GM23248 (cell line): Measurements from ENCODE around the gene MON1A. TPM values are rescaled to one million over a fixed set of nuclear protein-coding genes. Genes with fewer than 3 reads are reported as not detected.
"Not testable (repeated sequence)": the region's sequence is repeated elsewhere in the genome, so short reads cannot be mapped to it uniquely, and the experiment has no call there.

Experiments
- DNase-seq: peaks from one replicate; pipeline ENCODE4 v3.0.0-alpha.2; 2015
- H2AFZ ChIP-seq: fragments of 200-600 bp; sonication (generic); 2 replicates; pipeline ENCODE4 v1.6.1; 2016; ENCODE audit warnings: antibody characterized with exemption
- H3F3A ChIP-seq: fragments of 200-600 bp; sonication (generic); 2 replicates; pipeline ENCODE4 v1.6.1; 2016; ENCODE audit warnings: mild to moderate bottlenecking, antibody characterized with exemption, mixed run types; ENCODE audit not compliant: insufficient read depth
- H3K27ac ChIP-seq: fragments of 200-600 bp; sonication (generic); 2 replicates; pipeline ENCODE4 v1.5.1; 2016; ENCODE audit warnings: mild to moderate bottlenecking
- H3K27me3 ChIP-seq: fragments of 200-600 bp; sonication (generic); replicated peaks from 2 replicates; pipeline ENCODE4 v1.6.1; 2016; ENCODE audit warnings: mild to moderate bottlenecking; ENCODE audit not compliant: insufficient read depth
- H3K36me3 ChIP-seq: fragments of 200-600 bp; sonication (generic); 2 replicates; pipeline ENCODE4 v1.6.1; 2016; ENCODE audit warnings: low read depth, mild to moderate bottlenecking
- H3K4me1 ChIP-seq: fragments of 200-600 bp; sonication (generic); 2 replicates; pipeline ENCODE4 v1.6.1; 2016; ENCODE audit warnings: mild to moderate bottlenecking; ENCODE audit not compliant: insufficient read depth
- H3K4me2 ChIP-seq: fragments of 200-600 bp; sonication (generic); one replicate; pipeline ENCODE4 v1.6.1; 2016; ENCODE audit warnings: mild to moderate bottlenecking; ENCODE audit not compliant: unreplicated experiment
- H3K4me3 ChIP-seq: fragments of 200-600 bp; sonication (generic); 2 replicates; pipeline ENCODE4 v1.5.1; 2016; ENCODE audit warnings: mild to moderate bottlenecking
- H3K79me2 ChIP-seq: fragments of 200-600 bp; sonication (generic); 2 replicates; pipeline ENCODE4 v1.6.1; 2016; ENCODE audit warnings: mild to moderate bottlenecking; ENCODE audit not compliant: insufficient read depth
- H3K9ac ChIP-seq: fragments of 200-600 bp; sonication (generic); 2 replicates; pipeline ENCODE4 v1.6.1; 2016; ENCODE audit warnings: mild to moderate bottlenecking
- H3K9me2 ChIP-seq: fragments of 200-600 bp; sonication (generic); 2 replicates; pipeline ENCODE4 v1.6.1; 2016; ENCODE audit warnings: mixed run types, mild to moderate bottlenecking, moderate library complexity; ENCODE audit not compliant: insufficient read depth
- H3K9me3 ChIP-seq: fragments of 200-600 bp; sonication (generic); one replicate; pipeline ENCODE4 v1.6.1; 2017; ENCODE audit warnings: low read depth
- H4K20me1 ChIP-seq: fragments of 200-600 bp; sonication (generic); 2 replicates; pipeline ENCODE4 v1.6.0; 2016; ENCODE audit not compliant: insufficient read depth
- EZH2 ChIP-seq: fragments of 200-600 bp; sonication (generic); IDR thresholded peaks from 2 replicates; pipeline ENCODE4 v1.6.1; 2018; ENCODE audit warnings: antibody characterized with exemption, mild to moderate bottlenecking; ENCODE audit not compliant: insufficient read depth, poor library complexity, severe bottlenecking
- EZH2phosphoT487 ChIP-seq: fragments of 200-600 bp; sonication (generic); IDR thresholded peaks from 2 replicates; pipeline ENCODE4 v1.6.1; 2018; ENCODE audit warnings: antibody characterized with exemption, moderate library complexity, mild to moderate bottlenecking, low read depth; ENCODE audit not compliant: insufficient read depth
- WGBS, 2 experiments: methylation state at CpG; one replicate each; pipeline ENCODE4 v1.1.6; 2015 to 2017; ENCODE audit warnings: low lambda C conversion rate in 2 of 2, low coverage in 1 of 2; ENCODE audit errors: missing lambda C conversion rate in 2 of 2; 5-methylcytosine and 5-hydroxymethylcytosine counted together
- in situ Hi-C: fragments of 300-500 bp; cut with MboI; formaldehyde crosslinking; loops from 2 replicates; pipeline ENCODE4 v1.15.0; 2020
- polyA plus RNA-seq: library from polyadenylated mRNA; unstranded; fragments of >200 nt; fragmentation: Nextera tagmentation; extraction: Ambion mirVana; gene quantifications from 2 replicates; pipeline ENCODE4 v1.2.1, GENCODE V29; 2016
- total RNA-seq: library from RNA; depleted of rRNA; stranded (reverse); fragments of >200 nt; shearing (Covaris generic); gene quantifications from 2 replicates; pipeline ENCODE4 v1.2.3, GENCODE V29; 2014

The MON1A gene
- total and polyA plus RNA-seq, 2 experiments from 2014 or later = 13.6 to 15.0 TPM

DNA sequence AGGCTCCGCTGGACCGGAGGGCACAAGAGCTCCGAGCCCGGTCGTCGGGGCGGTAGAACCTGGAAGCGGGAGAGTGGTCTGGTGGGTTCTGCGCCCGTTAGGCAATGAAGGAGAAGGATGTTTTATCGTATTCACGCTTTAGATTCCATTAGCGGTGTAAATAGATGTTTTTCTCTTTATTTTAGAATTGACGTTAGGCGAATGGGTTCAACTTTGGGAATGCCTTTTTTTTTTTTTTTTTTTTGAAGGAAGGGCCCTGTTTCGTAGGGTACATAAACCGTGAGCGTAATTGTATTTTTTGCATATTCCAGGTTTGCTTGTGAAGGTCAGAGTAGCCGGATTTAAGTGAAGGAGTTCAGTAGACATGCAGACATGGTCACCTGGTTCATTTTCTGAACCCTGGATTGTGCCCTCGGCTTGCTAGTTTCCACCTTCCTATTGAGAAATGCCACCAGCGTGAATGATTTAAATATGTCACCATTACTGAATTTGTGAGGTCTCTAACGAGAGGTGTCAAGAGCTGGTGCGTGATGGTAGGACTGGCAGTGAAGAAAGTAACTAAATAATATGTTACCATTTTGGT is 11.1 kb upstream of the MON1A start:
- no peaks in the 10 kb centered on the region for H3K36me3 ChIP-seq
- WGBS, 2 experiments = 5% methylated on average over 23 of the region's 23 CpGs
- peak overlapping the region; percentile 80 for H2AFZ ChIP-seq
- no peaks in the 10 kb centered on the region for H3K27me3 ChIP-seq
- H3K4me2 ChIP-seq = peak overlapping the region; percentile 87
- no peaks in the 10 kb centered on the region for H4K20me1 ChIP-seq
- H3K9me3 ChIP-seq = no peaks in the 10 kb centered on the region
- peak overlapping the region; percentile 96 for H3K4me3 ChIP-seq
- H3F3A ChIP-seq = peaks cover 12% of the 10 kb centered on the region; the same call in 1 of the 2 replicates
- H3K9me2 ChIP-seq = no peaks in the 10 kb centered on the region
- H3K27ac ChIP-seq = peak overlapping the region; percentile 83
- peaks cover 8% of the 10 kb centered on the region for H3K4me1 ChIP-seq
- H3K79me2 ChIP-seq = peaks cover 54% of the 10 kb centered on the region
- in situ Hi-C loops = no loop called here
- DNase-seq = peak; percentile 22
- TF ChIP-seq EZH2 (no peak), EZH2phosphoT487 (no peak)
- H3K9ac ChIP-seq = peak overlapping the region; percentile 86

GRCh38 chr3:49939858-49940666 is 10.5 kb upstream of the MON1A start, which contains the start of gene RBM6:
Gene RBM6 (plus strand): TSS chr3:49940150. CDS start chr3:49962642, 22,492 bp downstream.
- no peaks in the 10 kb centered on the region for H3K9me2 ChIP-seq
- H3K27ac ChIP-seq = peak within 1 kb of the TSS; percentile 83
- H3K27me3 ChIP-seq = no peaks in the 10 kb centered on the region
- peak within 1 kb of the TSS; percentile 87 for H3K4me2 ChIP-seq
- H3K4me1 ChIP-seq = peaks cover 8% of the 10 kb centered on the region
- H3K4me3 ChIP-seq = peak within 1 kb of the TSS; percentile 96
- H3K36me3 ChIP-seq = no peaks in the 10 kb centered on the region
- 1% methylated on average over 70 to 73 of the region's 74 CpGs for WGBS, 2 experiments
- no peaks in the 10 kb centered on the region for H3K9me3 ChIP-seq
- TF ChIP-seq EZH2 (no peak), EZH2phosphoT487 (no peak)
- DNase-seq = peak; percentile 99
- H3K79me2 ChIP-seq = peaks cover 47% of the 10 kb centered on the region
- H3K9ac ChIP-seq = peak within 1 kb of the TSS; percentile 86
- in situ Hi-C loops = no loop called here
- H4K20me1 ChIP-seq = no peaks in the 10 kb centered on the region
- H2AFZ ChIP-seq = peak within 1 kb of the TSS; percentile 80
- peaks cover 12% of the 10 kb centered on the region; the same call in 1 of the 2 replicates for H3F3A ChIP-seq

- no peak overlapping the region for H3K4me3 ChIP-seq
- no peak overlapping the region for H3K9ac ChIP-seq
- no peak overlapping the region for H2AFZ ChIP-seq
- H3K27ac ChIP-seq = no peak overlapping the region
- H3K79me2 ChIP-seq = peaks cover 17% of the 10 kb centered on the region
- H3K27me3 ChIP-seq = no peaks in the 10 kb centered on the region
- TF ChIP-seq EZH2 (no peak), EZH2phosphoT487 (no peak)
- H3K36me3 ChIP-seq = no peaks in the 10 kb centered on the region
- WGBS, 2 experiments = 80 to 87% methylated on average over 3 of the region's 3 CpGs
- no peaks in the 10 kb centered on the region for H4K20me1 ChIP-seq
- H3K4me2 ChIP-seq = no peak overlapping the region
- DNase-seq = peak; percentile 15
- H3K4me1 ChIP-seq = peaks cover 8% of the 10 kb centered on the region
- peaks cover 12% of the 10 kb centered on the region; the same call in 1 of the 2 replicates for H3F3A ChIP-seq
- H3K9me3 ChIP-seq = no peaks in the 10 kb centered on the region
- in situ Hi-C loops = no loop called here
- H3K9me2 ChIP-seq = no peaks in the 10 kb centered on the region
These were observed 7.5 kb upstream of the MON1A start for GRCh38 chr3:49937090-49937489.

DNA sequence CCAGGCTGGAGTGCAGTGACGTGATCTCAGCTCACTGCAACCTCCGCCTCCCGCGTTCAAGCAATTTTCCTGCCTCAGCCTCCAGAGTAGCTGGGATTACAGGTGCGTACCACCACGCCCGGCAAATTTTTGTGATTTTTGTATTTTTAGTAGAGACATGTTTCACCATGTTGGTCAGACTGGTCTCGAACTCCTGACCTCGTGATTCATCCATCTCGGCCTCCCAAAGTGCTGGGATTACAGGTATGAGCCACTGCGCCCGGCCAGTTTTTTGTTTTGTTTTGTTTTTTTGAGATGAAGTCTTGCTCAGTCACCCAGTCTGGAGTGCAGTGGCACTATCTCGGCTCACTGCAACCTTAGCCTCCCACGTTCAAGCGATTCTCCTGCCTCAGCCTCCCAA is 2.7 kb upstream of the MON1A start:
- H3K9me3 ChIP-seq, H3F3A ChIP-seq, H3K36me3 ChIP-seq, H4K20me1 ChIP-seq, in situ Hi-C loops, H3K27me3 ChIP-seq, H3K9me2 ChIP-seq, H3K9ac ChIP-seq, H3K4me2 ChIP-seq, DNase-seq, H3K4me3 ChIP-seq, H3K27ac ChIP-seq, H2AFZ ChIP-seq: not testable (repeated sequence)
- Histone ChIP-seq H3K4me1 (peaks cover 11% of the 10 kb centered on the region), H3K79me2 (peaks cover 21% of the 10 kb centered on the region; the same call in 1 of the 2 replicates)
- WGBS, 2 experiments = 90 to 92% methylated on average over 15 of the region's 15 CpGs
